ENCODE measurements around the gene C1R. TPM values are rescaled to one million over a fixed set of nuclear protein-coding genes. Genes with fewer than 3 reads are reported as not detected.

C1R gene
- total and polyA plus RNA-seq, 2 of the 8 experiments (the other 6 are each of a cell fraction or from before 2014, with no cell fraction given), result 6.9 to 16.3 TPM

GRCh38 chr12:7091660-7092228 lies 501 bp downstream of the C1R start:
- peak overlapping the region; percentile 87; the same call in 1 of the 2 replicates for H2AFZ ChIP-seq (ENCODE audit: low read length)
- H3K27ac ChIP-seq (ENCODE audit: low read depth, low read length), result no peak overlapping the region
- peak overlapping the region; percentile 61 for H3K4ac ChIP-seq (replicated peaks; ENCODE audit: insufficient read length, low read depth, low read length)
- H2BK15ac ChIP-seq (ENCODE audit: low read length), result peak overlapping the region; percentile 76; the same call in 1 of the 2 replicates
- no peaks in the 10 kb centered on the region for H3K79me2 ChIP-seq (ENCODE audit: control insufficient read depth in 1 of 2, insufficient read depth in 2 of 2, low read length in 2 of 2)
- POLR2A ChIA-PET (ENCODE audit: partially characterized antibody), result interaction anchor here (0.8 to 5.6 kb wide), 9 partner anchors 8 to 154 kb away, joined by 3 to 42 read pairs (median 12); partner anchors contain the start of genes C12orf57, C1RL and RNU7-1
- no peaks in the 10 kb centered on the region for H3K9me3 ChIP-seq (ENCODE audit: insufficient read depth in 2 of 2, low read depth in 1 of 2, low read length in 1 of 2)
- DNase-seq (ENCODE audit: low read depth in 1 of 2, low spot score in 2 of 2) (no peak), FAIRE-seq (no peak)
- H2AK5ac ChIP-seq (ENCODE audit: low read depth, low read length), result 0 out of 2 replicates have a peak overlapping the region, but pooled peaks have one; percentile 65
- H2BK12ac ChIP-seq (ENCODE audit: low read depth, low read length), result peak overlapping the region; percentile 99
- H3K27me3 ChIP-seq (replicated peaks in 1 of 4; ENCODE audit: control insufficient read depth in 3 of 4, extremely low read depth in 1 of 4, insufficient read depth in 3 of 4, low read length in 3 of 4), result no peaks in the 10 kb centered on the region; a peak in 1 of 7 replicates
- H2BK5ac ChIP-seq (ENCODE audit: low read depth, low read length), result peak overlapping the region; percentile 84; the same call in 1 of the 2 replicates
- peaks cover 0 to 1% of the 10 kb centered on the region in 2 experiments for H4K20me1 ChIP-seq (replicated peaks in 1 of 2; ENCODE audit: control insufficient read depth in 1 of 2, insufficient read depth in 2 of 2, low read length in 2 of 2)
- no peak overlapping the region for H3K14ac ChIP-seq (ENCODE audit: insufficient read length)
- H3K4me2 ChIP-seq (ENCODE audit: insufficient read depth in 1 of 2, low read depth in 2 of 2, low read length in 2 of 2), result peak overlapping the region; percentile 43 to 58; a peak in 3 of 4 replicates
- CTCF ChIA-PET (ENCODE audit: partially characterized antibody), result interaction anchor here (0.8 to 4.3 kb wide), 23 partner anchors 10 to 157 kb away, joined by 3 to 34 read pairs (median 4); partner anchors contain the start of genes C1RL, C1S and LPCAT3
- no peak overlapping the region for H4K5ac ChIP-seq (ENCODE audit: insufficient read length, low read depth, low read length)
- peak overlapping the region; percentile 84; the same call in 1 of the 2 replicates for H3K18ac ChIP-seq (ENCODE audit: extremely low read depth, low read length)
- H3K9ac ChIP-seq (replicated peaks in 1 of 4; ENCODE audit: extremely low read depth in 1 of 4, low read depth in 3 of 4, low read length in 3 of 4), result no peak overlapping the region; a peak in 1 of 7 replicates
- no peaks in the 10 kb centered on the region for H3K36me3 ChIP-seq (ENCODE audit: control insufficient read depth in 2 of 4, insufficient read depth in 4 of 4, low read length in 3 of 4)
- H2BK20ac ChIP-seq (ENCODE audit: low read length), result peak overlapping the region; percentile 62; the same call in 1 of the 2 replicates
- TF ChIP-seq CBX5 (IDR thresholded peaks at IDR 0.05; ENCODE audit: low read depth, low read length), result no peak
- no peak for TF ChIP-seq GTF2F1 (IDR thresholded peaks at IDR 0.05; ENCODE audit: borderline replicate concordance, low read depth, low read length)
- TF ChIP-seq TCF12 (IDR thresholded peaks at IDR 0.05; ENCODE audit: low read depth, low read length), result no peak
- TF ChIP-seq CREB1 (IDR thresholded peaks at IDR 0.05), result no peak
- peak overlapping the region; percentile 66; the same call in 1 of the 2 replicates for H4K8ac ChIP-seq (ENCODE audit: extremely low read depth, insufficient read depth, low read length)
- H3K79me1 ChIP-seq (ENCODE audit: low read depth, low read length), result no peaks in the 10 kb centered on the region
- WGBS, 2 experiments (ENCODE audit: extremely low coverage in 1 of 2, insufficient coverage in 1 of 2, insufficient read length in 1 of 2, insufficient replicate concordance in 2 of 2, low coverage in 1 of 2, low lambda C conversion rate in 2 of 2, missing lambda C conversion rate in 1 of 2), result 69% methylated on average over 10 of the region's 10 CpGs; no CpG with 5 or more reads in 1 of the 2 experiments
- peak overlapping the region; percentile 75 for H4K91ac ChIP-seq (replicated peaks; ENCODE audit: insufficient read length, low read length)
- H3K23me2 ChIP-seq (ENCODE audit: low read depth, low read length), result peaks cover 1% of the 10 kb centered on the region; the same call in 1 of the 2 replicates
- peaks cover 7 to 21% (median 16%) of the 10 kb centered on the region in 4 experiments for H3K4me1 ChIP-seq (replicated peaks in 1 of 4; ENCODE audit: control insufficient read depth in 3 of 4, insufficient read depth in 4 of 4, low read length in 3 of 4)
- H3K23ac ChIP-seq (ENCODE audit: insufficient read length), result no peak overlapping the region
- no peak overlapping the region for H2BK120ac ChIP-seq (replicated peaks; ENCODE audit: low read depth, low read length)
- no peak overlapping the region for H3K56ac ChIP-seq (replicated peaks; ENCODE audit: insufficient read length, low read depth, low read length)
- peak overlapping the region in 1 of 4 experiments; percentile 49; a peak in 2 of 8 replicates for H3K4me3 ChIP-seq (ENCODE audit: extremely low read depth in 1 of 4, insufficient read depth in 2 of 4, low read depth in 3 of 4, low read length in 4 of 4)
